ENCODE results near the gene LCE2D. TPM values are rescaled to one million over a fixed set of nuclear protein-coding genes. Genes with fewer than 3 reads are reported as not detected.

Gene LCE2D
- total RNA-seq, 1 experiment from 2014 or later, result not detected

- Histone ChIP-seq H3K4me1 (replicated peaks; ENCODE audit: insufficient read depth) (no peaks in the 10 kb centered on the region), H2AFZ (no peak overlapping the region), H3K79me2 (ENCODE audit: low read depth) (no peaks in the 10 kb centered on the region), H3K9me2 (ENCODE audit: insufficient read depth) (no peaks in the 10 kb centered on the region; the same call in 1 of the 2 replicates), H3K9me3 (ENCODE audit: insufficient read depth, low read depth) (no peaks in the 10 kb centered on the region), H3F3A (ENCODE audit: insufficient read depth, low read depth) (no peaks in the 10 kb centered on the region), H3K36me3 (ENCODE audit: low read depth) (no peaks in the 10 kb centered on the region), H3K27ac (no peak overlapping the region), H4K20me1 (ENCODE audit: insufficient read depth) (no peaks in the 10 kb centered on the region), H3K4me3 (no peak overlapping the region), H3K27me3 (ENCODE audit: insufficient read depth, low read depth) (0 out of 2 replicates have a peak, but pooled peaks cover 8% of the 10 kb centered on the region), H3K4me2 (no peak overlapping the region)
- DNase-seq, result no peak
- ChIA-PET POLR2A (ENCODE audit: unreplicated experiment) (no interaction called here), CTCF (no interaction called here)
- intact Hi-C loops (cut with micrococcal nuclease; ENCODE audit: unreplicated experiment), result no loop called here
- no TSS peak for BruUV-seq (replicated peaks)
- TF ChIP-seq CTCF (conservative IDR thresholded peaks at IDR 0.05) (no peak), EZH2 (IDR thresholded peaks at IDR 0.05; ENCODE audit: low read depth) (no peak)
These were observed 32.6 kb upstream of the LCE2D start for GRCh38 chr1:152630596-152630995.

- Histone ChIP-seq H3K9me2 (ENCODE audit: insufficient read depth) (no peaks in the 10 kb centered on the region), H3K4me3 (no peak overlapping the region), H3K36me3 (ENCODE audit: low read depth) (no peaks in the 10 kb centered on the region), H3K4me2 (no peak overlapping the region), H4K20me1 (ENCODE audit: insufficient read depth) (no peaks in the 10 kb centered on the region), H3K79me2 (ENCODE audit: low read depth) (no peaks in the 10 kb centered on the region), H3F3A (ENCODE audit: insufficient read depth, low read depth) (no peaks in the 10 kb centered on the region), H3K27ac (no peak overlapping the region), H3K9me3 (ENCODE audit: insufficient read depth, low read depth) (no peaks in the 10 kb centered on the region), H2AFZ (no peak overlapping the region), H3K4me1 (replicated peaks; ENCODE audit: insufficient read depth) (no peaks in the 10 kb centered on the region), H3K27me3 (ENCODE audit: insufficient read depth, low read depth) (peaks cover 21% of the 10 kb centered on the region)
- intact Hi-C loops (cut with micrococcal nuclease; ENCODE audit: unreplicated experiment), result no loop called here
- CTCF ChIA-PET, result no interaction called here
- POLR2A ChIA-PET (ENCODE audit: unreplicated experiment), result no interaction called here
- TF ChIP-seq EZH2 (IDR thresholded peaks at IDR 0.05; ENCODE audit: low read depth), result no peak
- no peak for TF ChIP-seq CTCF (conservative IDR thresholded peaks at IDR 0.05)
- no peak for DNase-seq
- no TSS peak for BruUV-seq (replicated peaks)
These were observed 22.8 kb upstream of the LCE2D start for GRCh38 chr1:152640351-152640750.

GRCh38 chr1:152643945-152644344 lies 19.2 kb upstream of the LCE2D start:
- TF ChIP-seq CTCF (conservative IDR thresholded peaks at IDR 0.05) (no peak), EZH2 (IDR thresholded peaks at IDR 0.05; ENCODE audit: low read depth) (no peak)
- intact Hi-C loops (cut with micrococcal nuclease; ENCODE audit: unreplicated experiment), result no loop called here
- H3K79me2 ChIP-seq (ENCODE audit: low read depth), result no peaks in the 10 kb centered on the region
- no peaks in the 10 kb centered on the region for H3K36me3 ChIP-seq (ENCODE audit: low read depth)
- no peaks in the 10 kb centered on the region for H3K9me3 ChIP-seq (ENCODE audit: insufficient read depth, low read depth)
- CTCF ChIA-PET, result interaction anchor here (0.7 kb wide), 1 partner anchor 1269 kb away, joined by 17 read pairs; no protein-coding TSS in a partner anchor
- H2AFZ ChIP-seq, result no peak overlapping the region
- H3K27ac ChIP-seq, result no peak overlapping the region
- no peak overlapping the region for H3K4me3 ChIP-seq
- no peaks in the 10 kb centered on the region for H4K20me1 ChIP-seq (ENCODE audit: insufficient read depth)
- no peaks in the 10 kb centered on the region for H3F3A ChIP-seq (ENCODE audit: insufficient read depth, low read depth)
- DNase-seq, result no peak
- no peak overlapping the region for H3K4me2 ChIP-seq
- no peaks in the 10 kb centered on the region for H3K9me2 ChIP-seq (ENCODE audit: insufficient read depth)
- BruUV-seq (replicated peaks), result no TSS peak
- POLR2A ChIA-PET (ENCODE audit: unreplicated experiment), result no interaction called here
- peaks cover 22% of the 10 kb centered on the region for H3K27me3 ChIP-seq (ENCODE audit: insufficient read depth, low read depth)
- no peaks in the 10 kb centered on the region for H3K4me1 ChIP-seq (replicated peaks; ENCODE audit: insufficient read depth)

Data from PC-9 (cell line).